ENCODE results near the gene TBX19.

Gene TBX19

DNA sequence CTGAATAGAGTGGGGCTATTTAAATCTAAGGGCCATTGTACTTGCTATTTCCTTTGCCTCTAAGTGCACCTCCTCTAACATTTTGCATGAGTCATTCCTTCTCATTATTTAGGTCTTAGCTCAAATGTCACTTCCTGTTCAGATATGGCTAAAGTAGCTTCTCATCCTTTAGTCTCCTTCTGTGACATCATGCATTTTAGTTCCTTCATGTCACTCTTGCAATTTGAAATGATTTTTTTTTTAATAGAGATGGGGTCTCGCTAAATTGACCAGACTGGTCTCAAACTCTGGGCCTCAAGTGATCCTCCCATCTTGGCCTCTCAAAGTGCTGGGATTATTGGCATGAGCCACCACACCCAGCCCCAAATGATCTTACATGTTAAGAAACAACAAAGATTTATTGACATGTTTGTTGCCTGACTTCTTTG is 6.6 kb downstream of the TBX19 start (continued):
- TF ChIP-seq ZNF624 (tag by site-specific recombination; IDR thresholded peaks at IDR 0.05) (no peak), TRIM28 (IDR thresholded peaks at IDR 0.05; ENCODE audit: borderline replicate concordance, low read length) (no peak), ZBTB7A (tag by site-specific recombination; IDR thresholded peaks at IDR 0.05; ENCODE audit: low read depth) (no peak), GLIS1 (tag by site-specific recombination; IDR thresholded peaks at IDR 0.05) (no peak), ZNF473 (tag by site-specific recombination; IDR thresholded peaks at IDR 0.05) (no peak), ZNF366 (tag by site-specific recombination; conservative IDR thresholded peaks at IDR 0.05) (no peak), ZBTB21 (tag by site-specific recombination; IDR thresholded peaks at IDR 0.05) (peak; percentile 80), ZNF292 (tag by site-specific recombination; IDR thresholded peaks at IDR 0.05; ENCODE audit: borderline replicate concordance, low read depth) (no peak), ZBTB17 (tag by site-specific recombination; IDR thresholded peaks at IDR 0.05) (no peak), RBAK (tag by site-specific recombination; IDR thresholded peaks at IDR 0.05) (0 out of 2 replicates have a peak, but pooled peaks have one; percentile 15), ZNF596 (tag by site-specific recombination; IDR thresholded peaks at IDR 0.05) (no peak), ZNF600 (tag by site-specific recombination; IDR thresholded peaks at IDR 0.05) (no peak), EGR2 (tag by site-specific recombination; IDR thresholded peaks at IDR 0.05; ENCODE audit: low read depth) (no peak)
- TF ChIP-seq, protein P1, sequence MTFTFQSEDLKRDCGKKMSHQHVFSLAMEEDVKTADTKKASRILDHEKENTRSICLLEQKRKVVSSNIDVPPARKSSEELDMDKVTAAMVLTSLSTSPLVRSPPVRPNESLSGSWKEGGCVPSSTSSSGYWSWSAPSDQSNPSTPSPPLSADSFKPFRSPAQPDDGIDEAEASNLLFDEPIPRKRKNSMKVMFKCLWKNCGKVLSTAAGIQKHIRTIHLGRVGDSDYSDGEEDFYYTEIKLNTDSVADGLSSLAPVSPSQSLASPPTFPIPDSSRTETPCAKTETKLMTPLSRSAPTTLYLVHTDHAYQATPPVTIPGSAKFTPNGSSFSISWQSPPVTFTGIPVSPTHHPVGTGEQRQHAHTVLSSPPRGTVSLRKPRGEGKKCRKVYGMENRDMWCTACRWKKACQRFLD (tag by site-specific recombination; IDR thresholded peaks at IDR 0.05): no peak
- TF ChIP-seq, protein P2, sequence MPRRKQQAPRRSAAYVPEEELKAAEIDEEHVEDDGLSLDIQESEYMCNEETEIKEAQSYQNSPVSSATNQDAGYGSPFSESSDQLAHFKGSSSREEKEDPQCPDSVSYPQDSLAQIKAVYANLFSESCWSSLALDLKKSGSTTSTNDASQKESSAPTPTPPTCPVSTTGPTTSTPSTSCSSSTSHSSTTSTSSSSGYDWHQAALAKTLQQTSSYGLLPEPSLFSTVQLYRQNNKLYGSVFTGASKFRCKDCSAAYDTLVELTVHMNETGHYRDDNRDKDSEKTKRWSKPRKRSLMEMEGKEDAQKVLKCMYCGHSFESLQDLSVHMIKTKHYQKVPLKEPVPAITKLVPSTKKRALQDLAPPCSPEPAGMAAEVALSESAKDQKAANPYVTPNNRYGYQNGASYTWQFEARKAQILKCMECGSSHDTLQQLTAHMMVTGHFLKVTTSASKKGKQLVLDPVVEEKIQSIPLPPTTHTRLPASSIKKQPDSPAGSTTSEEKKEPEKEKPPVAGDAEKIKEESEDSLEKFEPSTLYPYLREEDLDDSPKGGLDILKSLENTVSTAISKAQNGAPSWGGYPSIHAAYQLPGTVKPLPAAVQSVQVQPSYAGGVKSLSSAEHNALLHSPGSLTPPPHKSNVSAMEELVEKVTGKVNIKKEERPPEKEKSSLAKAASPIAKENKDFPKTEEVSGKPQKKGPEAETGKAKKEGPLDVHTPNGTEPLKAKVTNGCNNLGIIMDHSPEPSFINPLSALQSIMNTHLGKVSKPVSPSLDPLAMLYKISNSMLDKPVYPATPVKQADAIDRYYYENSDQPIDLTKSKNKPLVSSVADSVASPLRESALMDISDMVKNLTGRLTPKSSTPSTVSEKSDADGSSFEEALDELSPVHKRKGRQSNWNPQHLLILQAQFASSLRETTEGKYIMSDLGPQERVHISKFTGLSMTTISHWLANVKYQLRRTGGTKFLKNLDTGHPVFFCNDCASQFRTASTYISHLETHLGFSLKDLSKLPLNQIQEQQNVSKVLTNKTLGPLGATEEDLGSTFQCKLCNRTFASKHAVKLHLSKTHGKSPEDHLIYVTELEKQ (tag by site-specific recombination; IDR thresholded peaks at IDR 0.05; ENCODE audit: borderline replicate concordance): no peak
- TF ChIP-seq, protein P3, sequence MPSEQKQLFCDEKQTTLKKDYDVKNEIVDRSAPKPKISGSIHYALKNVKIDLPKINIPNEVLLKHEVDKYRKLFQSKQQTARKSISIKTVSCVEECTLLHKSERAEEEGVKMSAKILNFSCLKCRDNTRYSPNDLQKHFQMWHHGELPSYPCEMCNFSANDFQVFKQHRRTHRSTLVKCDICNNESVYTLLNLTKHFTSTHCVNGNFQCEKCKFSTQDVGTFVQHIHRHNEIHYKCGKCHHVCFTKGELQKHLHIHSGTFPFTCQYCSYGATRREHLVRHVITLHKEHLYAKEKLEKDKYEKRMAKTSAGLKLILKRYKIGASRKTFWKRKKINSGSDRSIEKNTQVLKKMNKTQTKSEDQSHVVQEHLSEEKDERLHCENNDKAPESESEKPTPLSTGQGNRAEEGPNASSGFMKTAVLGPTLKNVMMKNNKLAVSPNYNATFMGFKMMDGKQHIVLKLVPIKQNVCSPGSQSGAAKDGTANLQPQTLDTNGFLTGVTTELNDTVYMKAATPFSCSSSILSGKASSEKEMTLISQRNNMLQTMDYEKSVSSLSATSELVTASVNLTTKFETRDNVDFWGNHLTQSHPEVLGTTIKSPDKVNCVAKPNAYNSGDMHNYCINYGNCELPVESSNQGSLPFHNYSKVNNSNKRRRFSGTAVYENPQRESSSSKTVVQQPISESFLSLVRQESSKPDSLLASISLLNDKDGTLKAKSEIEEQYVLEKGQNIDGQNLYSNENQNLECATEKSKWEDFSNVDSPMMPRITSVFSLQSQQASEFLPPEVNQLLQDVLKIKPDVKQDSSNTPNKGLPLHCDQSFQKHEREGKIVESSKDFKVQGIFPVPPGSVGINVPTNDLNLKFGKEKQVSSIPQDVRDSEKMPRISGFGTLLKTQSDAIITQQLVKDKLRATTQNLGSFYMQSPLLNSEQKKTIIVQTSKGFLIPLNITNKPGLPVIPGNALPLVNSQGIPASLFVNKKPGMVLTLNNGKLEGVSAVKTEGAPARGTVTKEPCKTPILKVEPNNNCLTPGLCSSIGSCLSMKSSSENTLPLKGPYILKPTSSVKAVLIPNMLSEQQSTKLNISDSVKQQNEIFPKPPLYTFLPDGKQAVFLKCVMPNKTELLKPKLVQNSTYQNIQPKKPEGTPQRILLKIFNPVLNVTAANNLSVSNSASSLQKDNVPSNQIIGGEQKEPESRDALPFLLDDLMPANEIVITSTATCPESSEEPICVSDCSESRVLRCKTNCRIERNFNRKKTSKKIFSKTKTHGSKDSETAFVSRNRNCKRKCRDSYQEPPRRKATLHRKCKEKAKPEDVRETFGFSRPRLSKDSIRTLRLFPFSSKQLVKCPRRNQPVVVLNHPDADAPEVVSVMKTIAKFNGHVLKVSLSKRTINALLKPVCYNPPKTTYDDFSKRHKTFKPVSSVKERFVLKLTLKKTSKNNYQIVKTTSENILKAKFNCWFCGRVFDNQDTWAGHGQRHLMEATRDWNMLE (tag by site-specific recombination; conservative IDR thresholded peaks at IDR 0.05; ENCODE audit: low read depth): peak; percentile 62
- TF ChIP-seq, protein P4, sequence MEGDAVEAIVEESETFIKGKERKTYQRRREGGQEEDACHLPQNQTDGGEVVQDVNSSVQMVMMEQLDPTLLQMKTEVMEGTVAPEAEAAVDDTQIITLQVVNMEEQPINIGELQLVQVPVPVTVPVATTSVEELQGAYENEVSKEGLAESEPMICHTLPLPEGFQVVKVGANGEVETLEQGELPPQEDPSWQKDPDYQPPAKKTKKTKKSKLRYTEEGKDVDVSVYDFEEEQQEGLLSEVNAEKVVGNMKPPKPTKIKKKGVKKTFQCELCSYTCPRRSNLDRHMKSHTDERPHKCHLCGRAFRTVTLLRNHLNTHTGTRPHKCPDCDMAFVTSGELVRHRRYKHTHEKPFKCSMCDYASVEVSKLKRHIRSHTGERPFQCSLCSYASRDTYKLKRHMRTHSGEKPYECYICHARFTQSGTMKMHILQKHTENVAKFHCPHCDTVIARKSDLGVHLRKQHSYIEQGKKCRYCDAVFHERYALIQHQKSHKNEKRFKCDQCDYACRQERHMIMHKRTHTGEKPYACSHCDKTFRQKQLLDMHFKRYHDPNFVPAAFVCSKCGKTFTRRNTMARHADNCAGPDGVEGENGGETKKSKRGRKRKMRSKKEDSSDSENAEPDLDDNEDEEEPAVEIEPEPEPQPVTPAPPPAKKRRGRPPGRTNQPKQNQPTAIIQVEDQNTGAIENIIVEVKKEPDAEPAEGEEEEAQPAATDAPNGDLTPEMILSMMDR (tag by site-specific recombination; IDR thresholded peaks at IDR 0.05): no peak
